ENCODE data around the gene MED12L. TPM values are rescaled to one million over a fixed set of nuclear protein-coding genes. Genes with fewer than 3 reads are reported as not detected.
A peak's percentile ranks its signal among the peaks of the same experiment; 100 is the strongest.
"Not testable (repeated sequence)": the region's sequence is repeated elsewhere in the genome, so short reads cannot be mapped to it uniquely, and the experiment has no call there.

MED12L gene
- total RNA-seq, 4 donors from 2014 or later: 0.19 to 0.83 (median 0.41) TPM

- Histone ChIP-seq H3K27ac (replicated peaks in 1 of 4) (no peak overlapping the region), H3K4me1 (no peaks in the 10 kb centered on the region), H3K9me3 (no peaks in the 10 kb centered on the region), H3K36me3 (no peaks in the 10 kb centered on the region), H3K4me3 (no peak overlapping the region), H3K27me3 (no peaks in the 10 kb centered on the region)
- TF ChIP-seq POLR2A (IDR thresholded peaks at IDR 0.05; ENCODE audit: low read depth) (no peak), POLR2AphosphoS5 (IDR thresholded peaks at IDR 0.05) (no peak), CTCF (IDR thresholded peaks at IDR 0.05) (no peak), EP300 (IDR thresholded peaks at IDR 0.05) (no peak)
- no peak for DNase-seq (ENCODE audit: extremely low spot score)
- intact Hi-C loops (cut with DNase I): no loop called here
- WGBS: 85% methylated on average over 4 of the region's 4 CpGs
Observed at GRCh38 chr3:151052346-151052745, 33.1 kb upstream of the MED12L start.

- WGBS: 84% methylated on average over 3 of the region's 3 CpGs
- no peak for TF ChIP-seq POLR2AphosphoS5 (IDR thresholded peaks at IDR 0.05)
- TF ChIP-seq POLR2A (IDR thresholded peaks at IDR 0.05; ENCODE audit: low read depth): no peak
- TF ChIP-seq CTCF (IDR thresholded peaks at IDR 0.05): no peak
- TF ChIP-seq EP300 (IDR thresholded peaks at IDR 0.05): no peak
Observed at GRCh38 chr3:151052756-151053155, 32.7 kb upstream of the MED12L start.

GRCh38 chr3:151058740-151059139 lies 26.7 kb upstream of the MED12L start:
- H3K27ac ChIP-seq (replicated peaks in 1 of 4): no peak overlapping the region
- WGBS: 68% methylated on average over 7 of the region's 7 CpGs
- H3K9me3 ChIP-seq: no peaks in the 10 kb centered on the region
- no peak for DNase-seq (ENCODE audit: extremely low spot score)
- intact Hi-C loops (cut with DNase I): no loop called here
- no peaks in the 10 kb centered on the region for H3K27me3 ChIP-seq
- no peaks in the 10 kb centered on the region for H3K4me1 ChIP-seq
- no peaks in the 10 kb centered on the region for H3K36me3 ChIP-seq
- TF ChIP-seq POLR2A (IDR thresholded peaks at IDR 0.05; ENCODE audit: low read depth) (no peak), CTCF (IDR thresholded peaks at IDR 0.05) (no peak), EP300 (IDR thresholded peaks at IDR 0.05) (no peak), POLR2AphosphoS5 (IDR thresholded peaks at IDR 0.05) (no peak)
- H3K4me3 ChIP-seq: no peak overlapping the region

More at GRCh38 chr3:151052756-151053155, 32.7 kb upstream of the MED12L start:
- intact Hi-C loops (cut with DNase I): no loop called here
- H3K4me1 ChIP-seq: no peaks in the 10 kb centered on the region
- H3K27ac ChIP-seq (replicated peaks in 1 of 4): no peak overlapping the region
- no peak overlapping the region for H3K4me3 ChIP-seq
- H3K9me3 ChIP-seq: no peaks in the 10 kb centered on the region
- H3K36me3 ChIP-seq: no peaks in the 10 kb centered on the region
- H3K27me3 ChIP-seq: no peaks in the 10 kb centered on the region
- DNase-seq (ENCODE audit: extremely low spot score): no peak

GRCh38 chr3:151062611-151063010 lies 22.9 kb upstream of the MED12L start:
- 35% methylated on average over 1 of the region's 1 CpG for WGBS
- intact Hi-C loops (cut with DNase I): no loop called here
- DNase-seq (ENCODE audit: extremely low spot score): no peak
- Histone ChIP-seq H3K27me3 (no peaks in the 10 kb centered on the region), H3K9me3 (no peaks in the 10 kb centered on the region), H3K36me3 (no peaks in the 10 kb centered on the region), H3K4me3 (no peak overlapping the region), H3K27ac (replicated peaks in 1 of 4) (no peak overlapping the region), H3K4me1 (no peaks in the 10 kb centered on the region)
- TF ChIP-seq CTCF (IDR thresholded peaks at IDR 0.05): no peak
- no peak for TF ChIP-seq EP300 (IDR thresholded peaks at IDR 0.05)
- TF ChIP-seq POLR2AphosphoS5 (IDR thresholded peaks at IDR 0.05): no peak
- TF ChIP-seq POLR2A (IDR thresholded peaks at IDR 0.05; ENCODE audit: low read depth): no peak

GRCh38 chr3:151067158-151067557 lies 18.3 kb upstream of the MED12L start:
- 80% methylated on average over 2 of the region's 2 CpGs for WGBS
- Histone ChIP-seq H3K36me3 (no peaks in the 10 kb centered on the region), H3K27me3 (no peaks in the 10 kb centered on the region), H3K27ac (replicated peaks in 1 of 4) (no peak overlapping the region), H3K4me1 (no peaks in the 10 kb centered on the region), H3K9me3 (no peaks in the 10 kb centered on the region), H3K4me3 (no peak overlapping the region)
- no peak for DNase-seq (ENCODE audit: extremely low spot score)
- no peak for TF ChIP-seq EP300 (IDR thresholded peaks at IDR 0.05)
- TF ChIP-seq CTCF (IDR thresholded peaks at IDR 0.05): no peak
- TF ChIP-seq POLR2A (IDR thresholded peaks at IDR 0.05; ENCODE audit: low read depth): no peak
- no peak for TF ChIP-seq POLR2AphosphoS5 (IDR thresholded peaks at IDR 0.05)
- intact Hi-C loops (cut with DNase I): no loop called here

GRCh38 chr3:151072842-151073241 lies 12.6 kb upstream of the MED12L start:
- WGBS: 86% methylated on average over 7 of the region's 7 CpGs
- intact Hi-C loops (cut with DNase I); H3K4me3 ChIP-seq; H3K36me3 ChIP-seq; H3K27me3 ChIP-seq; H3K4me1 ChIP-seq; H3K27ac ChIP-seq (replicated peaks in 1 of 4); H3K9me3 ChIP-seq: not testable (repeated sequence)
- peak; percentile 68 for DNase-seq (ENCODE audit: extremely low spot score)
